COLO668 (cell line): ENCODE data around the gene SAT2.
A peak's percentile ranks its signal among the peaks of the same experiment; 100 is the strongest.
"Not testable (repeated sequence)": the region's sequence is repeated elsewhere in the genome, so short reads cannot be mapped to it uniquely, and the experiment has no call there.

Source experiments
- DNase-seq: peaks from one replicate; lab custom pipeline; 2025; ENCODE audit not compliant: unreplicated experiment; lab: John Stamatoyannopoulos, UW

The SAT2 gene

GRCh38 chr17:7634384-7634783 lies 6.8 kb upstream of the SAT2 start:
- no peak for DNase-seq

GRCh38 chr17:7633093-7633492 lies 5.5 kb upstream of the SAT2 start:
- no peak for DNase-seq

GRCh38 chr17:7632492-7632894 lies 4.9 kb upstream of the SAT2 start:
- peak; percentile 2 for DNase-seq

GRCh38 chr17:7631398-7632380 lies 4.1 kb upstream of the SAT2 start:
- DNase-seq = no peak

- no peak for DNase-seq
These were observed 2.4 kb upstream of the SAT2 start, which contains the start of gene SHBG for GRCh38 chr17:7629939-7630571. SHBG (plus strand) TSS chr17:7630135; CDS start chr17:7630173, 38 bp downstream.

GRCh38 chr17:7626956-7627249 lies 718 bp downstream of the SAT2 start:
- DNase-seq = no peak

- no peak for DNase-seq
These were observed 1.3 kb downstream of the SAT2 start for GRCh38 chr17:7626307-7626706.

- DNase-seq = not testable (repeated sequence)
These were observed 1.9 kb downstream of the SAT2 start for GRCh38 chr17:7625749-7626148.

GRCh38 chr17:7623661-7624060 lies 4.0 kb downstream of the SAT2 start:
- DNase-seq = no peak

GRCh38 chr17:7620835-7621234 lies 6.8 kb downstream of the SAT2 start:
- DNase-seq = no peak

GRCh38 chr17:7618608-7619007 lies 9.0 kb downstream of the SAT2 start:
- no peak for DNase-seq

- DNase-seq = no peak
These were observed 12.3 kb downstream of the SAT2 start for GRCh38 chr17:7615265-7615747.

GRCh38 chr17:7614425-7615264 lies 13.0 kb downstream of the SAT2 start, which contains the start of gene FXR2:
FXR2 (minus strand) TSS chr17:7614897; CDS start chr17:7614532, 365 bp downstream.
- peak; percentile 96 for DNase-seq

- no peak for DNase-seq
These were observed 13.7 kb downstream of the SAT2 start for GRCh38 chr17:7613769-7614424.

- no peak for DNase-seq
These were observed 15.4 kb downstream of the SAT2 start for GRCh38 chr17:7612294-7612640.

GRCh38 chr17:7611635-7612293 lies 15.9 kb downstream of the SAT2 start:
- no peak for DNase-seq

- peak; percentile 35 for DNase-seq
These were observed 17.0 kb downstream of the SAT2 start for GRCh38 chr17:7610641-7611040.

- DNase-seq = no peak
These were observed 21.3 kb downstream of the SAT2 start for GRCh38 chr17:7606280-7606679.

- not testable (repeated sequence) for DNase-seq
These were observed 30.1 kb downstream of the SAT2 start for GRCh38 chr17:7597561-7597960.

GRCh38 chr17:7593296-7593695 lies 34.3 kb downstream of the SAT2 start:
- DNase-seq = no peak
